Measurements from ENCODE around the gene CD48. TPM values are rescaled to one million over a fixed set of nuclear protein-coding genes. Genes with fewer than 3 reads are reported as not detected.

CD48 gene
- total RNA-seq, 4 donors from 2014 or later: 1.1 to 14.6 (median 2.6) TPM

- TF ChIP-seq, protein P1, sequence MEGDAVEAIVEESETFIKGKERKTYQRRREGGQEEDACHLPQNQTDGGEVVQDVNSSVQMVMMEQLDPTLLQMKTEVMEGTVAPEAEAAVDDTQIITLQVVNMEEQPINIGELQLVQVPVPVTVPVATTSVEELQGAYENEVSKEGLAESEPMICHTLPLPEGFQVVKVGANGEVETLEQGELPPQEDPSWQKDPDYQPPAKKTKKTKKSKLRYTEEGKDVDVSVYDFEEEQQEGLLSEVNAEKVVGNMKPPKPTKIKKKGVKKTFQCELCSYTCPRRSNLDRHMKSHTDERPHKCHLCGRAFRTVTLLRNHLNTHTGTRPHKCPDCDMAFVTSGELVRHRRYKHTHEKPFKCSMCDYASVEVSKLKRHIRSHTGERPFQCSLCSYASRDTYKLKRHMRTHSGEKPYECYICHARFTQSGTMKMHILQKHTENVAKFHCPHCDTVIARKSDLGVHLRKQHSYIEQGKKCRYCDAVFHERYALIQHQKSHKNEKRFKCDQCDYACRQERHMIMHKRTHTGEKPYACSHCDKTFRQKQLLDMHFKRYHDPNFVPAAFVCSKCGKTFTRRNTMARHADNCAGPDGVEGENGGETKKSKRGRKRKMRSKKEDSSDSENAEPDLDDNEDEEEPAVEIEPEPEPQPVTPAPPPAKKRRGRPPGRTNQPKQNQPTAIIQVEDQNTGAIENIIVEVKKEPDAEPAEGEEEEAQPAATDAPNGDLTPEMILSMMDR (IDR thresholded peaks at IDR 0.05): no peak
- TF ChIP-seq POLR2A (IDR thresholded peaks at IDR 0.05; ENCODE audit: low read depth): no peak
- TF ChIP-seq EP300 (IDR thresholded peaks at IDR 0.05): no peak
- no peak for TF ChIP-seq POLR2AphosphoS5 (IDR thresholded peaks at IDR 0.05)
- DNase-seq (ENCODE audit: extremely low spot score): no peak
- Histone ChIP-seq H3K4me3 (no peak overlapping the region), H3K4me1 (peaks cover 0 to 10% (median 2%) of the 10 kb centered on the region in 4 donors), H3K36me3 (no peaks in the 10 kb centered on the region), H3K27ac (replicated peaks in 1 of 4) (no peak overlapping the region), H3K27me3 (no peaks in the 10 kb centered on the region), H3K9me3 (no peaks in the 10 kb centered on the region)
- WGBS: 86% methylated on average over 6 of the region's 6 CpGs
- intact Hi-C loops (cut with DNase I): no loop called here
These were observed 79.5 kb downstream of the CD48 start for GRCh38 chr1:160631983-160632625.

GRCh38 chr1:160630523-160631451 lies 80.8 kb downstream of the CD48 start:
- H3K27me3 ChIP-seq: no peaks in the 10 kb centered on the region
- H3K27ac ChIP-seq (replicated peaks in 1 of 4): no peak overlapping the region
- H3K36me3 ChIP-seq: no peaks in the 10 kb centered on the region
- H3K4me3 ChIP-seq: no peak overlapping the region
- no peak for DNase-seq (ENCODE audit: extremely low spot score)
- no peaks in the 10 kb centered on the region for H3K9me3 ChIP-seq
- 48% methylated on average over 9 of the region's 9 CpGs for WGBS
- no peak for TF ChIP-seq POLR2A (IDR thresholded peaks at IDR 0.05; ENCODE audit: low read depth)
- TF ChIP-seq, protein P1 (IDR thresholded peaks at IDR 0.05): no peak
- no peak for TF ChIP-seq EP300 (IDR thresholded peaks at IDR 0.05)
- no peak for TF ChIP-seq POLR2AphosphoS5 (IDR thresholded peaks at IDR 0.05)
- intact Hi-C loops (cut with DNase I): no loop called here
- peaks cover 0 to 10% (median 2%) of the 10 kb centered on the region in 4 donors for H3K4me1 ChIP-seq

DNA sequence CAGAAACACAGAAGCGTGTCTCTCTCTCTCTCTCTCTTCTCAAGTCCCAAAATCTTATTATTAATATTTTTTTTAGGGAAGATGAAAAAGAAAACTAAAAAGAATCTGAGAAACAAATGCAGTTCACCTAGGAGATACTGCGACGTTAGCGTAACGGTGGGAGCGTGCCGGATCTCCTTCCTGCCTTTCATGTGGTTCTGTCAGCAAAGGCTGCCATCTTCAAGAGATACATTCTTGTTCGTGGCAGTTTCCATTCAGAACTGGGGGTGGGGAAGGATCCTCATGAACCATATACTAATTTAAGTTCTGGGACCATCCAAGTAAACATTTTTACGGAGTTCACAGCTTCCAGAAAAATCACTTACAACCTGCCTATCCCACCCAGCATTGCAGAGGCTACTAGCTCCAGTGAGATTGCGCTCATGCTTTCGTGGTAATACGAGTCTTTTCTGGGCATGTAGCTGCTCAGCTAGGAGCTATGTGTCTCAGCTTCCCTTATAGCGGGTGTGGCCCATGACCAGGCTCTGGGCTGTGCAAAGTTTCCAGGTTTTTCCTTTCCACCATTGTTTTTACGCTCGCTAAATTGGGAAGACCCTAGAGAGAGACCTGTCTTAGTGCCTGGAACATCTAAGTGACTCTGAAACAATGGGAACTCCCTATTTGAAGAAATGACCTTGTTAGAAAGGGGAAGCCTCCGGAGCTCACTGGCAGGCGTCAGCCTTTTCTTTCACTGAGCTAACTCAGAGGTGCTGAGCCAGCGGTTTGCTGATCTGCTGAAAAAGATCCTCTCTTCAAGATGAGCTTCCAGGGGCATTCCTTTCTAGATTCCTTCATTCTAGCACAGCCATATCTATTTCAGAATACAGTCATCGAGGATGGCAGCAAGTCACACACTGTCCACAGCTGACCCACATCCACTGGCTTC lies 82.1 kb downstream of the CD48 start:
- TF ChIP-seq EP300 (IDR thresholded peaks at IDR 0.05) (no peak), POLR2AphosphoS5 (IDR thresholded peaks at IDR 0.05) (no peak), POLR2A (IDR thresholded peaks at IDR 0.05; ENCODE audit: low read depth) (no peak)
- TF ChIP-seq, protein P1 (IDR thresholded peaks at IDR 0.05): no peak
- intact Hi-C loops (cut with DNase I): no loop called here
- no peaks in the 10 kb centered on the region for H3K9me3 ChIP-seq
- H3K27ac ChIP-seq (replicated peaks in 1 of 4): no peak overlapping the region
- 78% methylated on average over 18 of the region's 19 CpGs for WGBS
- DNase-seq (ENCODE audit: extremely low spot score): no peak
- H3K36me3 ChIP-seq: no peaks in the 10 kb centered on the region
- no peak overlapping the region for H3K4me3 ChIP-seq
- no peaks in the 10 kb centered on the region for H3K27me3 ChIP-seq
- H3K4me1 ChIP-seq: peaks cover 0 to 10% (median 2%) of the 10 kb centered on the region in 4 donors

DNA sequence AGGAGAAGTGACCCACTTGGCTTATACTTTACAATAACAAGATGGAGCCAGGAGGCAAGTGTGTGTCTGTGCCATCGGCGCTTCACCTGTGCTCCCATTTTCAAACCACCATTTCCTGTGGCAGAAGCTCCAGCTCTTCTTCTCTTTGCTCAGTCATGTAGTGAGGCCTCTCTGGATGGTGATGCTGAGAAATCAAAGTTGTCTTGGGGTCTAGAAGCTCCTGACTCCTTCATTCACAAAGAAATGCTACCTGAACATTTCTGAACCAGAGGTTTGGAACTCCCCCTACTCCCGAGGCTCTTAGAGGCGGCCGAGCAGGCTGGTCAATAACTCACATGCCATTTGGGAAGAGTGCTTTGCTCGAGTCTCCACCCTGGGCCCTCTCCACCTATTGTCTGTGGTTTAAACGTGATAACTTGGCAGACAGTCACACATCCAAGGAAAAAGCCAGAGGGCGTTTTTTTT lies 82.8 kb downstream of the CD48 start:
- 71% methylated on average over 8 of the region's 8 CpGs for WGBS
- TF ChIP-seq, protein P1 (IDR thresholded peaks at IDR 0.05): no peak
- TF ChIP-seq POLR2A (IDR thresholded peaks at IDR 0.05; ENCODE audit: low read depth) (no peak), EP300 (IDR thresholded peaks at IDR 0.05) (no peak), POLR2AphosphoS5 (IDR thresholded peaks at IDR 0.05) (no peak)
- intact Hi-C loops (cut with DNase I): no loop called here
- no peak for DNase-seq (ENCODE audit: extremely low spot score)
- Histone ChIP-seq H3K36me3 (no peaks in the 10 kb centered on the region), H3K4me3 (no peak overlapping the region), H3K4me1 (peaks cover 0 to 10% (median 2%) of the 10 kb centered on the region in 4 donors), H3K27me3 (no peaks in the 10 kb centered on the region), H3K27ac (replicated peaks in 1 of 4) (no peak overlapping the region), H3K9me3 (no peaks in the 10 kb centered on the region)
